GM13976 (cell line): Measurements from ENCODE around the gene ARHGAP15.

Source experiments
- DNase-seq: peaks from one replicate; pipeline ENCODE4 v3.0.0; 2012; ENCODE audit warnings: low spot score
- in situ Hi-C: fragments of 300-500 bp; cut with MboI; formaldehyde crosslinking; loops from one replicate; pipeline ENCODE4 v1.12.0; 2022; ENCODE audit warnings: low sequenced_read_pairs, mixed read lengths, inconsistent platforms; ENCODE audit not compliant: unreplicated experiment
- TF ChIP-seq, protein P1 (sequence below): IDR thresholded peaks from 2 replicates; pipeline ENCODE4 v1.5.1; 2012; ENCODE audit warnings: borderline replicate concordance, mild to moderate bottlenecking; ENCODE audit not compliant: insufficient read depth; ENCODE audit errors: extremely low read depth, missing control alignments, control extremely low read depth

The ARHGAP15 gene

DNA sequence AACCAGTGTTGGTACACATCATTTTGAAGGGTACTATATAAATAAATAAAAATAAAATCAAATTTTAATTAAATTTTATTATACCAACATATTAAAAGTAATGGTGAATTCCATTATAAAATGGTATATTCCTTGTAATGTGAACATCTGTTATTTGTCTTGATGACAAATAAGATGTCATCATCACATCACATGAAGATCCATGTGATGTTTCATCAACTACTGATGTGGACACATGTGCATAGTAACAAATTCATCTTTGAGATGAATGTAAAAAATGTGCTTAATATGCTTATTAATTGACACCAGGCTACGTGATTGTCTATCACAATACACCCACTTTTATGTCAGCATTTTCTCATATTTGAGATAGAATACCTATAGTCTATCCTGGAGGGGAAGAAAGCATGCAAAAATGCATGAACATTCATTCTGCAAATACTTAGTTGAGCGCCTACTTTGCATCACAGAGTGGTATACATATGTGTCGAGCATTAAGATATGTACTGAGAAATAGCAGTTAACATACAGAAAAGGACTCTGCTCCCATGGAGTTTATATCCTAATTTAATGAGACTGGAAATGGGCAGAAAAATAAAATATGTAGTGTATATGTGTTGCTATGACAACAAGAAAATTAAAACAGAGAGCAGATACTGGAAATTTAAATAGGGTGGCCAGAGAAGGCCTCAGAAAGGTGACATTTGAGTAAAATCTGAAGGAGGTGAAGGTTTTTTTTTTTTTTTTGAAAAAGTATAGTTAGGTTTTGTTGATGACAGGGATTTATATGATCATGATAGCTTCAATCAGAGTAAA lies 281.1 kb downstream of the ARHGAP15 start:
- TF ChIP-seq, protein P1, sequence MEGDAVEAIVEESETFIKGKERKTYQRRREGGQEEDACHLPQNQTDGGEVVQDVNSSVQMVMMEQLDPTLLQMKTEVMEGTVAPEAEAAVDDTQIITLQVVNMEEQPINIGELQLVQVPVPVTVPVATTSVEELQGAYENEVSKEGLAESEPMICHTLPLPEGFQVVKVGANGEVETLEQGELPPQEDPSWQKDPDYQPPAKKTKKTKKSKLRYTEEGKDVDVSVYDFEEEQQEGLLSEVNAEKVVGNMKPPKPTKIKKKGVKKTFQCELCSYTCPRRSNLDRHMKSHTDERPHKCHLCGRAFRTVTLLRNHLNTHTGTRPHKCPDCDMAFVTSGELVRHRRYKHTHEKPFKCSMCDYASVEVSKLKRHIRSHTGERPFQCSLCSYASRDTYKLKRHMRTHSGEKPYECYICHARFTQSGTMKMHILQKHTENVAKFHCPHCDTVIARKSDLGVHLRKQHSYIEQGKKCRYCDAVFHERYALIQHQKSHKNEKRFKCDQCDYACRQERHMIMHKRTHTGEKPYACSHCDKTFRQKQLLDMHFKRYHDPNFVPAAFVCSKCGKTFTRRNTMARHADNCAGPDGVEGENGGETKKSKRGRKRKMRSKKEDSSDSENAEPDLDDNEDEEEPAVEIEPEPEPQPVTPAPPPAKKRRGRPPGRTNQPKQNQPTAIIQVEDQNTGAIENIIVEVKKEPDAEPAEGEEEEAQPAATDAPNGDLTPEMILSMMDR = no peak
- DNase-seq = no peak
- in situ Hi-C loops = no loop called here

DNA sequence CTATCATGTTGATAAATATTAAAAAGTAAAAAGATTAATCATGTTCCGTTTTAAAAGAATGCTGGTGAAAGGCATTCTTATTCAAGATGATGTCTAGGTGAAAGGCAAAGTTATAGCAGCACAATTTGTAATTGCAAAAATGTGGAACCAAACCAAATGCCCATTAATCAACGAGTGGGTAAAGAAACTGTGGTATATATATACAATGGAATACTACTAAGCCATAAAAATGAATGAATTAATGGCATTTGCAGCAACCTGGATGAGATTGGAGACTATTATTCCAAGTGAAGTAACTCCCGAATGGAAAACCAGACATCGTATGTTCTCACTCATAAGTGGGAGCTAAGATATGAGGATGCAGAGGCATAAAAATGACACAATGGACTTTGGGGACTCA lies 286.4 kb downstream of the ARHGAP15 start:
- TF ChIP-seq, protein P1 = no peak
- no peak for DNase-seq
- in situ Hi-C loops = no loop called here

DNA sequence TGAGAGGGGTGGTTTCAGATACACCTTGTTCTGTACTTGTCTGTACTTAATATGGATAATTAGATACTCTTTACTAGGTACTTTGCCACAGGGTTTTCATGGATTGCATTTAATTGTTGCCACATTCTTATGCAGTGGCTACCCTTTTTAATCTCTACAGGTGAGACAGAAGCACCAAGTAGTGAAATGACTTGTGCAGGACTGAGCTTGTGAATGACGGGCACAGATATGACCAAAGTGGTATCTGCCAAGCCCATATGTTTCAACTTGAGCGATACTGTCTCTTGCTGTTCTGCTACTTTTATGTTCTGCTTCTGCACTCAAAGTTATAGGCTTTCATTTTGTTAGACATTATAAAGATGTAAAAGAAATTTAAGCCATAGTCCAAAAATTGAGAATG lies 288.2 kb downstream of the ARHGAP15 start:
- DNase-seq = no peak
- TF ChIP-seq, protein P1 = no peak
- in situ Hi-C loops = no loop called here

DNA sequence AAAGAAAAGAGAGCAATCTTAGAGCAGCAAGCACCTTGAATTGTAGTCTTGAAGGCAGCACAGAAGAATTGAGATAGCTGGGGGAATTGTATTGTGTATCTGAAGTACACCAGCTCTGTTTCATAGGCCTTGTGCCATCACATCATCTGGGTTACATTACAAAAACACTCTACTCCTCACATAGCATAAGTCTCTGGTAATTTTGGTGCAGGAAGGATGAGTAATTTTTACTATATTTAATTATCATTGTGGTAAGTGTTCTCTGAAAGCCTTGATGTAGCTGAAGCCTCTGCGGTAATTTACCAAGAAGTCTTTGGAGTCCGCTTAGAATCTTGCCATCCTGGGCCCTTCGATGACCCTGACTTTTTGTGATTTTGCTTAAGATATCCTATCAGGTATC lies 291.1 kb downstream of the ARHGAP15 start:
- TF ChIP-seq, protein P1 = no peak
- in situ Hi-C loops = no loop called here
- DNase-seq = no peak

DNA sequence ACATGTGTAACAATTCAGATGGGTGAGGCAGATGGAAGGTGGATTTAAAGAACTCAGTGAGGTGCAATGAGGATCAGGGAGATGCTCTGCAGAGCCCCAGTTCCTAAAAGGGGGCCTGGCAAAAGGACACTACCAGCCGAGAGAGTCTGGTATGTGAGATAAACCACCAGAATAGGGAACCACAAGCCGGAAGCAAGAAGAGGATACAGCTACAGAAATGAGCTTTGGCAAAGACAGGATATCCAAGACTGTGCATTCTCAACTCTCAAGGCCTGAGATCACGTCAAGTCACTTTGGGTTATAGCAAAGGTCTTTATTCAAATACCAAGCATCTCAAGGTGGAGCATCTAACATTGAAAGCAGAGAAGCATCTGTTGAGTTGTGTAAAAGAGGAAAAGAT lies 293.5 kb downstream of the ARHGAP15 start:
- DNase-seq = no peak
- TF ChIP-seq, protein P1 = no peak
- in situ Hi-C loops = no loop called here

DNA sequence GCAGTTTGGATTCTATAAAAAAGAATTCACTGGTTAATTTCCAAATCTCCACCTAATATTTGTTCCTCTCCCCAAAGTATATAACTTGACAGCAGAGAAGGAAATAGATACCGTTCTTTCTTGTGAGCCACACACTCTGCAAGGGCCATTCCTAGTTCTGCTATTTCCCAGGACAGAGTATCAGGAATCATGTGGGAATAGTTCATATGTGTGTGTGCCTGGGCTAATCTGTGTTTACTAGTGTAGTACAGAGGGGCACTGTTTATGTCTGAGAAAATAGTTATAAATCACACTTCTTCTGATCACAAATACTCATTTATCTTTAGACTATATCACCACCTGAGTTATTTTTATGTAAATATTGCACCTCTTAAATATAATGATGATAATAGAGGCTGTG lies 296.7 kb downstream of the ARHGAP15 start:
- TF ChIP-seq, protein P1 = no peak
- in situ Hi-C loops = no loop called here
- DNase-seq = no peak
